K562 (cell line): ENCODE measurements around the gene CD2. TPM values are rescaled to one million over a fixed set of nuclear protein-coding genes. Genes with fewer than 3 reads are reported as not detected.

Experiments used
- ARNT ChIP-seq, 2 experiments: fragments of 450-650 bp; IDR thresholded peaks; 2 replicates each; pipeline ENCODE4 v1.6.1; 2016; ENCODE audit warnings: mild to moderate bottlenecking in 1 of 2
- ATF6 ChIP-seq: sonication (generic); formaldehyde crosslinking; IDR thresholded peaks from 2 replicates; pipeline ENCODE4 v1.4.0; 2020; ENCODE audit warnings: mild to moderate bottlenecking, missing genetic modification reagents
- C11orf30 ChIP-seq: fragments of 450-650 bp; IDR thresholded peaks from 2 replicates; pipeline ENCODE4 v1.6.1; 2016; ENCODE audit warnings: low read depth, mild to moderate bottlenecking
- HMGN3 ChIP-seq: IDR thresholded peaks from 2 replicates; pipeline ENCODE4 v1.6.1; 2011; ENCODE audit warnings: borderline replicate concordance, low read depth, mild to moderate bottlenecking, mixed read lengths, low read length; ENCODE audit not compliant: insufficient read length; ENCODE audit errors: extremely low read depth
- JUND ChIP-seq, 2 experiments: IDR thresholded peaks; 2 replicates in 1 of 2; 3 replicates in 1 of 2; pipeline ENCODE4 v1.6.1; 2011; ENCODE audit warnings: borderline replicate concordance in 2 of 2, low read depth in 2 of 2, low read length in 2 of 2, improper control_type of control experiment in 1 of 2, missing biosample characterization in 1 of 2, missing genetic modification characterization in 1 of 2, missing genetic modification reagents in 1 of 2
- LEF1 ChIP-seq: fragments of 450-650 bp; IDR thresholded peaks from 2 replicates; pipeline ENCODE4 v1.6.1; 2016; ENCODE audit warnings: mild to moderate bottlenecking
- MEIS2 ChIP-seq: fragments of 450-650 bp; IDR thresholded peaks from 2 replicates; pipeline ENCODE4 v1.6.1; 2014; ENCODE audit warnings: mild to moderate bottlenecking; ENCODE audit not compliant: partially characterized antibody
- MNT ChIP-seq, 2 experiments: fragments of 450-650 bp; conservative IDR thresholded peaks; 2 replicates each; pipeline ENCODE4 v1.6.1; 2017; ENCODE audit warnings: mild to moderate bottlenecking in 2 of 2, moderate library complexity in 2 of 2
- NR2C1 ChIP-seq, 2 experiments: fragments of 450-650 bp; IDR thresholded peaks; 2 replicates each; pipeline ENCODE4 v1.6.1; 2017; ENCODE audit warnings: mild to moderate bottlenecking in 2 of 2, antibody characterized with exemption in 1 of 2, inconsistent platforms in 1 of 2, missing compliant biosample characterization in 1 of 2, missing genetic modification characterization in 1 of 2
- PBX2 ChIP-seq, 2 experiments: IDR thresholded peaks in 1 of 2; conservative IDR thresholded peaks in 1 of 2; 2 replicates each; pipeline ENCODE4 v1.6.1; 2016; ENCODE audit warnings: low read depth in 2 of 2, mild to moderate bottlenecking in 1 of 2, missing compliant biosample characterization in 1 of 2, missing genetic modification characterization in 1 of 2, moderate library complexity in 1 of 2
- PHF21A ChIP-seq: fragments of 450-650 bp; IDR thresholded peaks from 2 replicates; pipeline ENCODE4 v1.6.1; 2017; ENCODE audit warnings: low read depth, borderline replicate concordance
- SMARCA4 ChIP-seq: fragments of 450-650 bp; IDR thresholded peaks from 2 replicates; pipeline ENCODE4 v1.6.1; 2016
- TRIM24 ChIP-seq, 2 experiments: fragments of 450-650 bp; IDR thresholded peaks; 2 replicates each; pipeline ENCODE4 v1.6.1; 2016
- YY1 ChIP-seq, 3 experiments: IDR thresholded peaks; 2 replicates each; pipeline ENCODE4 v1.6.1; 2011; ENCODE audit warnings: low read length in 2 of 3, mild to moderate bottlenecking in 2 of 3, moderate library complexity in 2 of 3, borderline replicate concordance in 1 of 3, control low read depth in 1 of 3, low read depth in 1 of 3; ENCODE audit not compliant: insufficient read depth in 3 of 3, insufficient replicate concordance in 2 of 3, control insufficient read depth in 1 of 3, insufficient read length in 1 of 3; ENCODE audit errors: extremely low read depth in 1 of 3
- ZC3H8 ChIP-seq: fragments of 450-650 bp; IDR thresholded peaks from 2 replicates; pipeline ENCODE4 v1.6.1; 2017
- ZNF316 ChIP-seq: fragments of 450-650 bp; IDR thresholded peaks from 2 replicates; pipeline ENCODE4 v1.6.1; 2016
- ZNF696 ChIP-seq: fragments of 250-450 bp; sonication (Bioruptor Pico); conservative IDR thresholded peaks from 2 replicates; pipeline ENCODE4 v1.4.0; 2020; ENCODE audit warnings: mild to moderate bottlenecking, moderate library complexity
- polyA plus RNA-seq, 8 experiments: library from polyadenylated mRNA; depleted of rRNA in 4 of 8; stranded (reverse) in 5 of 8; unstranded in 3 of 8; fragments of >200 nt; fragmentation: Nextera tagmentation in 2 of 8; fragmentation: Illumina TruSeq in 1 of 8; extraction: Ambion mirVana in 2 of 8; extraction: Trizol in 1 of 8; gene quantifications; 2 replicates each; pipeline versions ENCODE4 v1.2.1 to v1.2.3, GENCODE V29; 2011 to 2014; ENCODE audit warnings: inconsistent platforms in 1 of 8, missing spikeins in 1 of 8
- total RNA-seq, 7 experiments: library from RNA; depleted of rRNA in 6 of 7; stranded (reverse); fragments of >200 nt in 6 of 7; fragmentation: Illumina TruSeq in 2 of 7; extraction: Trizol in 2 of 7; gene quantifications; 2 replicates each; pipeline versions ENCODE4 v1.2.1 to v1.2.3, GENCODE V29; 2011 to 2021; ENCODE audit warnings: low replicate concordance in 1 of 7

CD2 gene
- total and polyA plus RNA-seq, 9 of the 15 experiments (the other 6 are each of a cell fraction or from before 2014, with no cell fraction given) = 0.07 to 0.16 TPM; not detected in 7

GRCh38 chr1:116722016-116722838, 32.0 kb upstream of the CD2 start (continued):
- TF ChIP-seq YY1 (IDR thresholded peaks at IDR 0.05; ENCODE audit: borderline replicate concordance in 1 of 3, control insufficient read depth in 1 of 3, extremely low read depth in 1 of 3, insufficient read depth in 3 of 3, insufficient read length in 1 of 3, insufficient replicate concordance in 2 of 3, low read depth in 1 of 3, low read length in 2 of 3) (peak in 1 of 3 experiments; percentile 31), MEIS2 (peak; percentile 97), JUND (IDR thresholded peaks at IDR 0.05; ENCODE audit: borderline replicate concordance, low read depth, low read length) (no peak), JUND (tag; IDR thresholded peaks at IDR 0.05; ENCODE audit: borderline replicate concordance, low read depth, low read length) (0 out of 3 replicates have a peak, but pooled peaks have one; percentile 33), ARNT (IDR thresholded peaks at IDR 0.05) (0 out of 4 replicates have a peak, but pooled peaks of 1 of the 2 experiments have one; percentile 53), HMGN3 (no peak), PBX2 (CRISPR knock-in tag; IDR thresholded peaks at IDR 0.05; ENCODE audit: low read depth) (peak; percentile 68), PBX2 (tag; conservative IDR thresholded peaks at IDR 0.05; ENCODE audit: low read depth) (peak; percentile 95), PHF21A (no peak), MNT (conservative IDR thresholded peaks at IDR 0.05) (0 out of 4 replicates have a peak, but pooled peaks of 1 of the 2 experiments have one; percentile 22), TRIM24 (IDR thresholded peaks at IDR 0.05) (0 out of 4 replicates have a peak, but pooled peaks of 1 of the 2 experiments have one; percentile 21), ZNF316 (peak; percentile 85), SMARCA4 (peak; percentile 30; the same call in 1 of the 2 replicates), ZNF696 (CRISPR knock-in tag) (no peak), ATF6 (no peak), ZC3H8 (no peak), LEF1 (0 out of 2 replicates have a peak, but pooled peaks have one; percentile 18), C11orf30 (peak; percentile 72), NR2C1 (IDR thresholded peaks at IDR 0.05) (peak; percentile 41; the same call in 1 of the 2 replicates), NR2C1 (tag; IDR thresholded peaks at IDR 0.05) (peak; percentile 53)
